Upper lobe of right lung (tissue), 1 donor: ENCODE data around the gene MAZ. TPM values are rescaled to one million over a fixed set of nuclear protein-coding genes. Genes with fewer than 3 reads are reported as not detected.
A peak's percentile ranks its signal among the peaks of the same experiment; 100 is the strongest.

Source experiments
- ATAC-seq: fragments of 200-7000 bp; cut with Tn5 transposase; one replicate; pipeline ENCODE4 v1.9.1; 2020; ENCODE audit warnings: mild to moderate bottlenecking, moderate library complexity
- DNase-seq: peaks from one replicate; pipeline ENCODE4 v3.0.0-alpha.2; 2020
- H3K27ac ChIP-seq: fragments of 200-600 bp; one replicate; pipeline ENCODE4 v1.8.0; 2022
- H3K27me3 ChIP-seq: fragments of 200-600 bp; one replicate; pipeline ENCODE4 v1.8.0; 2022; ENCODE audit warnings: mild to moderate bottlenecking
- H3K36me3 ChIP-seq: fragments of 200-600 bp; one replicate; pipeline ENCODE4 v1.8.0; 2022
- H3K4me1 ChIP-seq: fragments of 200-600 bp; one replicate; pipeline ENCODE4 v1.8.0; 2022
- H3K4me3 ChIP-seq: fragments of 200-600 bp; one replicate; pipeline ENCODE4 v1.8.0; 2022; ENCODE audit warnings: mild to moderate bottlenecking
- H3K9me3 ChIP-seq: fragments of 200-600 bp; one replicate; pipeline ENCODE4 v1.8.0; 2022
- intact Hi-C: fragments of 100-400 bp; cut with DNase I; formaldehyde crosslinking; loops from one replicate; pipeline ENCODE4 v1.11.0; 2022
- total RNA-seq: library from RNA; stranded (reverse); fragmentation: NEBNext Ultra II Directional; extraction: Animal tissue kit (Norgen Biotek cat#: 25700); gene quantifications from one replicate; pipeline ENCODE4 v1.2.1, GENCODE V29; 2021
- TF ChIP-seq, protein P1 (sequence below): fragments of 200-600 bp; IDR thresholded peaks from one replicate; pipeline ENCODE4 v1.8.0; 2022; ENCODE audit warnings: antibody characterized with exemption
- donor health status: DM: no; HTN: yes; CAD: no; lungs with severe emphysema.

The MAZ gene
- total RNA-seq, 1 donor from 2014 or later: 148 TPM

DNA sequence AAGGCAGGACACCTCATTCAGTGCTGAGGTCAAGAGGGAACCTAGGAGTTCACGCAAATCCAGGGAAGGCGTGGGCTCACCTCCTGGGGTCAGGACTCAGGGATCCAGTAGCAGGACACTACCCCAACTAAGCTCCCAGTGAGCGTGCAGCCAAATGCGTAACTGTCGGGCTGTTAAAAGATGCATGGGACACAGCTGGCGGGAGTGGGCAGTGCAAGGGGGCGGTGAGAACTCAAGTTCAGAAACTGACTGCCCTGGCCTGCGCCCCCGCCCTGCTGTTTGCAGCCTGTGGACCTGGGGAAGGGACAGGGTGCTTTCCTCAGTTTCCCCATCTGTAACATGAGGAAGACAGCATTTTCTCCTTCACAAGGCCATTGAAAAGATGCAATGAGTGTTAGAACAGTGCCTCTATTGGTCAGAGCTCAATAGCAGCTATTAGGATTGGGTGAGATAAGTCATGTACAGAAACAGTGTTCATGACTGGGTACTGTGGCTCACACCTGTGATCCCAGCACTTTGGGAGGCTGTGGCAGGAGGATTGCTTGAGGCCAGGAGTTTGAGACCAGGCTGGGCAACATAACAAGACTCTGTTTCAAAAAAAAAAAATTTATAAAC lies 36.5 kb downstream of the MAZ start:
- TF ChIP-seq, protein P1, sequence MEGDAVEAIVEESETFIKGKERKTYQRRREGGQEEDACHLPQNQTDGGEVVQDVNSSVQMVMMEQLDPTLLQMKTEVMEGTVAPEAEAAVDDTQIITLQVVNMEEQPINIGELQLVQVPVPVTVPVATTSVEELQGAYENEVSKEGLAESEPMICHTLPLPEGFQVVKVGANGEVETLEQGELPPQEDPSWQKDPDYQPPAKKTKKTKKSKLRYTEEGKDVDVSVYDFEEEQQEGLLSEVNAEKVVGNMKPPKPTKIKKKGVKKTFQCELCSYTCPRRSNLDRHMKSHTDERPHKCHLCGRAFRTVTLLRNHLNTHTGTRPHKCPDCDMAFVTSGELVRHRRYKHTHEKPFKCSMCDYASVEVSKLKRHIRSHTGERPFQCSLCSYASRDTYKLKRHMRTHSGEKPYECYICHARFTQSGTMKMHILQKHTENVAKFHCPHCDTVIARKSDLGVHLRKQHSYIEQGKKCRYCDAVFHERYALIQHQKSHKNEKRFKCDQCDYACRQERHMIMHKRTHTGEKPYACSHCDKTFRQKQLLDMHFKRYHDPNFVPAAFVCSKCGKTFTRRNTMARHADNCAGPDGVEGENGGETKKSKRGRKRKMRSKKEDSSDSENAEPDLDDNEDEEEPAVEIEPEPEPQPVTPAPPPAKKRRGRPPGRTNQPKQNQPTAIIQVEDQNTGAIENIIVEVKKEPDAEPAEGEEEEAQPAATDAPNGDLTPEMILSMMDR: no peak
- no peak overlapping the region for H3K4me3 ChIP-seq
- ATAC-seq (no peak), DNase-seq (no peak)
- no peaks in the 10 kb centered on the region for H3K4me1 ChIP-seq
- H3K36me3 ChIP-seq: peaks cover 97% of the 10 kb centered on the region
- no peak overlapping the region for H3K27ac ChIP-seq
- no peaks in the 10 kb centered on the region for H3K27me3 ChIP-seq
- no peaks in the 10 kb centered on the region for H3K9me3 ChIP-seq
- intact Hi-C loops: no loop called here

DNA sequence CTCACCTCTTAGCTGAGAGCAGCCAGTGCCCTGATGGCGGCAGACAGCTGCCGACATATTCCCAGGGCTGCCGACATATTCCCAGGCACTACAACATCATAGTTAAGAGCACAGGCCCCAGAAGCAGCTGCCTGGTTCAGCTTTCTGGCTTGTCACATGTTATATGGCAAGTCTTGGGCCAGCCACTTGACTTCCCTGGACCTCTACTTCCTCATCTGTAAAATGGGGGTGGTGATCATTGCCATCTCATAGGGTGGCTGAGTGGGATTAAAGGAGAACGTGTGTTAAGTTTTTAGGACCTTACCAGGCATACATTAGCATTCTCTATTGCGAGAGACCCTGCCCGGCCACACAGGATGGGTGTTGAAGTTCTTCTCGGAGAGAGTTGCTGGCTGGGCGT lies 37.6 kb downstream of the MAZ start:
- no peaks in the 10 kb centered on the region for H3K27me3 ChIP-seq
- ATAC-seq (no peak), DNase-seq (no peak)
- peak overlapping the region; percentile 11 for H3K27ac ChIP-seq
- no peak overlapping the region for H3K4me3 ChIP-seq
- H3K9me3 ChIP-seq: no peaks in the 10 kb centered on the region
- no peaks in the 10 kb centered on the region for H3K4me1 ChIP-seq
- H3K36me3 ChIP-seq: peaks cover 88% of the 10 kb centered on the region
- intact Hi-C loops: no loop called here
- TF ChIP-seq, protein P1: no peak

DNA sequence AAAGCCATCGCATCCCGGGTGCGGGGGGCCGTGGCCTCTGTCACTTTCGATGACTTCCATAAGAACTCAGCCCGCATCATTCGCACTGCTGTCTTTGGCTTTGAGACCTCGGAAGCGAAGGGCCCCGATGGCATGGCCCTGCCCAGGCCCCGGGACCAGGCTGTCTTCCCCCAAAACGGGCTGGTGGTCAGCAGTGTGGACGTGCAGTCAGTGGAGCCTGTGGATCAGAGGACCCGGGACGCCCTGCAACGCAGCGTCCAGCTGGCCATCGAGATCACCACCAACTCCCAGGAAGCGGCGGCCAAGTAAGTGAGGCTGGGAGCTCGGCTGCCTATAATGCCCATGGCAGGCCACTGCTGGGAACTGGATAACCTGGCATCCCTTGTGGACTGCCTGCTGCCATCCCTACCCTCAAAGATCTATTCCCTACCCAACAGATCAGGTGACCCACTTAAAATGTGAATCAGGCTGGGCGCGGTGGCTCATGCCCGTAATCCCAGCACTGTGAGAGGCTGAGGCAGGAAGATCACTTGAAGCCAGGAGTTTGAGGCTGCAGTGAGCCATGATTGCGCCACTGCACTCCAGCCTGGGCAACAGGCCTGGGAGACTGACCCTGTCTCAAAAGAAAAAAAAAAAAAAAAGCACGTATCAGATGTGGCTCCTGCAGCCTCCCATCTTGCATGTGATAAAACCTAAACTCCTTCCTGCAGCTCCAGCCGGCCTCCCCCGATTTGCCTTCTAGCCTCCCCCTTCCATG lies 38.4 kb downstream of the MAZ start:
- intact Hi-C loops: no loop called here
- H3K36me3 ChIP-seq: peaks cover 80% of the 10 kb centered on the region
- H3K4me3 ChIP-seq: no peak overlapping the region
- H3K4me1 ChIP-seq: no peaks in the 10 kb centered on the region
- no peaks in the 10 kb centered on the region for H3K9me3 ChIP-seq
- no peaks in the 10 kb centered on the region for H3K27me3 ChIP-seq
- DNase-seq (peak; percentile 89), ATAC-seq (peak; percentile 62)
- TF ChIP-seq, protein P1: no peak
- peak overlapping the region; percentile 11 for H3K27ac ChIP-seq

DNA sequence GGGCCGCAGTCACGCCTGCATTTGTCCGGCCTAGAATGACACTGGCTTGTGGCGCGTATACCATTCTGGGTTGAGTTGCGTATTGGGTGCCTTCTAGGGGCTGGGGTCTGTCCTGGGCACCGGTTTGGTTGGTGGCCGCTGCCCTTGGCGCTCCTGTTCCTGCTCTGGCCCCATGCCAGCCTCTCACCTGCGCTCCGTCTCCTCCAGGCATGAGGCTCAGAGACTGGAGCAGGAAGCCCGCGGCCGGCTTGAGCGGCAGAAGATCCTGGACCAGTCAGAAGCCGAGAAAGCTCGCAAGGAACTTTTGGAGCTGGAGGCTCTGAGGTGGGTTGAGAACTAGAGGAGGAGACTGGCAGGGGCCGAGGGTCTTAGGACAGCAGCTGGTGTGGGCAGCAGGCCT lies 39.3 kb downstream of the MAZ start:
- Histone ChIP-seq H3K27me3 (no peaks in the 10 kb centered on the region), H3K27ac (peak overlapping the region; percentile 36), H3K4me3 (no peak overlapping the region), H3K36me3 (peaks cover 71% of the 10 kb centered on the region), H3K4me1 (no peaks in the 10 kb centered on the region), H3K9me3 (no peaks in the 10 kb centered on the region)
- intact Hi-C loops: no loop called here
- ATAC-seq: no peak
- TF ChIP-seq, protein P1: no peak
- peak; percentile 81 for DNase-seq

DNA sequence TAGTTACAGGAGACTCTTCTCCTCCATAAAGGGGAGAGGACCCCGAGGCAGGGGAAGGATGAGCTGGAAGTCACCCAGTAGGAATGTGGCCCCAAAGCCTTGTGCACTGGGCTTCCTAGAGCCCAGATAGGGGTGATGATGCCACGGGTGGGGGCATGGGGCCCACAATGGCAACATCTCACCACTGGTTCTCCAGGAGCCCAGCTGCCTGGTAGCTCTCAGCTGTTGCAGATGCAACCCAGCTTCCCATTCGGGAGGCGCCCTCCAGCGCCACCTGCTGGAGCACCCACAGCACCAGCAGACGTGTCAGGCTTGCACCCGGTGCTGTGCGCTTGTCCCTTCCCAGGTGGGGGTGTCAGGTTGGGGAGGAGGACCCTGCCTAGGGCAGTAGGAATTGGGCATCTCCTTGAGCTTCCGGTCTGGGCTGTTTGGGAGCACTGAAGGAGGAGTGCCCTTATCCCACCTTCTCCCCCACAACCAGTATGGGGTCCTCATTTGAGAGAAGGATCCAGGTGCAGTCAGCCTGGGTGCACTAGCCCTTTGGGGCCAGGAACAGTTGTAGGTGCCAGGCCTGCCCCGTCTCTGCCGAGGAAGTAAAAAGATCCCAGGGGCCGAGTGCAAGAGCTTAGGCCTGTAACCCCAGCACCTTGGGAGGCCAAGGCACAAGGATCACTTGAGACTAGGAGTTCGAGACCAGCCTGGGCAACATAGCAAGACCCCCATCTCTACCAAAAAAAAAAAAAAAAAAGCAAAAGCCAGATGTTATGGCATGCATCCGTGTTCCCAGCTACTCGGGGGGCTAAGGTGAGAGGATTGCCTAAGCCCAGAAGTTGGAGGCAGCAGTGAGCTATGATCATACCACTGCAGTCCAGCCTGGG lies 42.3 kb downstream of the MAZ start:
- ATAC-seq (peak; percentile 88), DNase-seq (peak; percentile 91)
- TF ChIP-seq, protein P1: peak; percentile 91
- peaks cover 44% of the 10 kb centered on the region for H3K36me3 ChIP-seq
- intact Hi-C loops: no loop called here
- no peaks in the 10 kb centered on the region for H3K27me3 ChIP-seq
- peak overlapping the region; percentile 11 for H3K27ac ChIP-seq
- no peaks in the 10 kb centered on the region for H3K9me3 ChIP-seq
- peaks cover 5% of the 10 kb centered on the region for H3K4me1 ChIP-seq
- no peak overlapping the region for H3K4me3 ChIP-seq
